Cardiac septum (tissue), 1 donor: ENCODE measurements around the gene ARHGAP31. TPM values are rescaled to one million over a fixed set of nuclear protein-coding genes. Genes with fewer than 3 reads are reported as not detected.

Experiments
- DNase-seq: peaks from one replicate; pipeline ENCODE4 v3.0.0-alpha.2; 2020; ENCODE audit warnings: low spot score
- intact Hi-C: fragments of 100-400 bp; cut with DNase I; formaldehyde crosslinking; loops from one replicate; pipeline ENCODE4 v1.14.0; 2022
- total RNA-seq: library from RNA; stranded (reverse); fragmentation: NEBNext Ultra II Directional; extraction: Animal tissue kit (Norgen Biotek cat#: 25700); gene quantifications from one replicate; pipeline ENCODE4 v1.2.1, GENCODE V29; 2021
- donor health status: DM: no; HTN: no; CAD: no.

Gene ARHGAP31
- total RNA-seq, 1 donor from 2014 or later, result 35.7 TPM

DNA sequence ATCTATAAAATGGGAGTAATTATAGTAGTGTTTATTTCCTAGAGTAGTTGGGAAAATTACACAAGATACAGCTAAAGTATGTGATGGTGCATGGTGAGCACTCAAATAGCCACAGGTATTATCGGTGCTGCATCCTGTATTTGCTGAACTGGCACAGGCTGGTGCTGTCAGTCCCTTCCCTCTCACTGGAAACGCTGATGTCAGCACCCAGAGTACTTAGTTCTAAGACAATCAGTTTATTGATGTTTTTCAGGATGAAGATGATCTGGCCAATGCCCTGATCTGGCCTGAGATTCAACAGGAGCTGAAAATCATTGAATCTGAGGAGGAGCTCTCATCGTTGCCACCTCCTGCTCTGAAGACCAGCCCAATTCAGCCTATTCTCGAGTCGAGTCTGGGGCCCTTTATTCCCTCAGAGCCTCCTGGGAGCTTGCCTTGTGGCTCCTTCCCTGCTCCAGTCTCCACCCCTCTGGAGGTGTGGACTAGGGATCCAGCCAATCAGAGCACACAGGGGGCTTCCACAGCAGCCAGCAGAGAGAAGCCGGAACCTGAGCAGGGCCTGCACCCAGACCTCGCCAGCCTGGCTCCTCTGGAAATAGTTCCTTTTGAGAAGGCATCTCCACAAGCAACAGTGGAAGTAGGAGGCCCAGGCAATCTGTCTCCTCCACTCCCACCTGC, 119.6 kb downstream of the ARHGAP31 start:
- no peak for DNase-seq
- intact Hi-C loops, result no loop called here

DNA sequence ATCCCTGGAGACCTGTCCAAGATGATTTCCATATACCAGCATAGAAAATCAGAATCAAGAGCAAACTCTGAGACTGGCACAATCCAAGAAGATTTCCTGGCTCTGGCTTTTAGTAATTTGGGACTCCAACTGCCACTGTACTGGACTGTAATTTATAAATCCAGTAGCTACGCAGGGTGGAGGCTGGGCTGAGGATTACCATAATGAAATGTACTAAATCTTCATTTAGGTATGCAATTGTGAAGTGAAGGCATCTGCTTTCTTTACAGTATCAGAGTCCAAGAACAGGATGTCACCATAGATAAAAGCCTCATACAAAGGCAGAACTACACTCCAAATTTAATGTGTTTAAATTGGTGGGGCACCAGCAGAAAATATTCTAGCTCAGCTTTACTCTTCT, 122.7 kb downstream of the ARHGAP31 start:
- intact Hi-C loops, result no loop called here
- DNase-seq, result no peak

- DNase-seq, result no peak
- intact Hi-C loops, result no loop called here
These were observed 123.8 kb downstream of the ARHGAP31 start for GRCh38 chr3:119417771-119418512.

DNA sequence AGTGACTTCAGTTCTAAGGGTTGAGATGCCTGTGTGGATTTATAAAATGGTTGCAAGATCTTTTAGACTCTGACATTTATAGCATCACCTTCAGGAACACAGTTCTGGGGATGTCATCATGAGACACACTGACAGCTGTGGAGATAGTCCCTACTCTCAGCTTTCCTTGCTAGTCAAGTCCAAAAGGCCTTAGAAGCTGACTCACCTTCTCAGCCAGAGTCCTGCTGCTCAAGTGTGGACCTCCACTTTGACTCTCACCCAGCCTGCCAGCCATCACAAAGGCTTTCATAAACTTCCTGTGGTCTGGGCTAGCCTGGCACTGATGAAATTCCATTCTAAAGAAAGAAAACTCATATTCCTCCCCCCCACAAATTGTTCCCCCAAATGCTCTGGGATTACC, 124.5 kb downstream of the ARHGAP31 start:
- intact Hi-C loops, result no loop called here

GRCh38 chr3:119420196-119420595, 126.0 kb downstream of the ARHGAP31 start:
- DNase-seq, result no peak
- intact Hi-C loops, result no loop called here

More for the DNA sequence above, 124.5 kb downstream of the ARHGAP31 start:
- no peak for DNase-seq

DNA sequence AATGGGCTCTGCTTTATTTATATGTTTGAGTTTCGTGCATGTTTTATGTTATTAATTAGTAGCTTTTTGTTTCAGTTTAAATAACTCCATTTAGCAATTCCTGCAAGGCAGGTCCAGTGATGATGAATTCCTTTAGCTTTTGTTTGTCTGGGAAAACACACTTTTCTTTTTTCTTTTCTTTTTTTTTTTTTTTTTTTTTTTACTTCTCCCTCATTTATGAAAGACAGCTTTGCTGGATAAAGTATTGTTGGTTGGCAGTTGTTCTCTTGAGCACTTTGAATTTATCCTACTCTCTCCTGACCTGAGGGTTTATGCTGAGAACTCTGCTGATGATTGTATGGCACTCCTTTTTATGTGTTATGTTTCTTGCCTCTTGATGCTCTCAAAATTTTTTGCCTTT, 133.5 kb downstream of the ARHGAP31 start:
- intact Hi-C loops, result no loop called here
- DNase-seq, result no peak

GRCh38 chr3:119428538-119428937, 134.4 kb downstream of the ARHGAP31 start:
- intact Hi-C loops, result no loop called here
- no peak for DNase-seq

GRCh38 chr3:119433613-119434325, 139.6 kb downstream of the ARHGAP31 start:
- intact Hi-C loops, result no loop called here
- DNase-seq, result no peak

- no peak for DNase-seq
- intact Hi-C loops, result no loop called here
These were observed 140.5 kb downstream of the ARHGAP31 start for GRCh38 chr3:119434703-119435102.

DNA sequence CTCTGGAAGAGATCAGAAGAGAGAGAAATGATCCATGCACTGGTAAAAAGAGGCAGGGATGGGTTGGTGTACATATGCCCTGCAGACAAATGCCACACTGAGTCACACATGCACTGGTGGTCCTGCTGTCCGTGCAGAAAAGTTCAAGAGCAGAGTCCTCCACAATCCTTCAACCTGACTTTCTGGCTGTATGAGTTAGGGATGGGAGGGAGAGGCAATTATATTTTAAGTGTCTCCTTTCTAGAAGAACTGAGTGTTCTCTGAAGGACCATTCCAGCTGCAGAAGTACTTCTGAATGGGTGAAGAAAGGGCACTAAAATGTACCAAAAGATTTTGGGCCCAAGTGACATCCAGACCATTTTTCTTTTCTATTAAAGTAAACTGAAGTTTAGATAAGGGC, 142.8 kb downstream of the ARHGAP31 start:
- no peak for DNase-seq
- intact Hi-C loops, result no loop called here

- intact Hi-C loops, result no loop called here
- DNase-seq, result no peak
These were observed 143.6 kb downstream of the ARHGAP31 start for GRCh38 chr3:119437691-119438258.

DNA sequence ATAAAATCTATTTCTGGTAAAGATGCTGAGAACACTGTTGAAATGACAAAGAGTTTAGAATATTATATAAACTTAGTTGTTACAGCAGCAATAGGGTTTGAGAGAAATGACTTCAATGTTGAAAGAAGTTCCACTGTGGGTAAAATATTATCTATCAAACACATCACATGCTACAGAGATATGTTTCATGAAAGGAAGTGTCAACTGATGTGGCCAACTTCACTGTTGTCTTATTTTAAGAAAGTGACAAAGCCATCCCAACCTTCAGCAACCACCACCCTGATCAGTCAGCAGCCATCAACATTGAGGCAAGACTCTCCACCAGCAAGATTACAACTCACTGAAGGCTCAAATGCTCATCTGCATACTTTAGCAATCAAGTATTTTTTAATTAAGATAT, 149.0 kb downstream of the ARHGAP31 start:
- DNase-seq, result no peak
- intact Hi-C loops, result no loop called here

GRCh38 chr3:119444590-119444989, 150.4 kb downstream of the ARHGAP31 start:
- intact Hi-C loops, result no loop called here
- no peak for DNase-seq

DNA sequence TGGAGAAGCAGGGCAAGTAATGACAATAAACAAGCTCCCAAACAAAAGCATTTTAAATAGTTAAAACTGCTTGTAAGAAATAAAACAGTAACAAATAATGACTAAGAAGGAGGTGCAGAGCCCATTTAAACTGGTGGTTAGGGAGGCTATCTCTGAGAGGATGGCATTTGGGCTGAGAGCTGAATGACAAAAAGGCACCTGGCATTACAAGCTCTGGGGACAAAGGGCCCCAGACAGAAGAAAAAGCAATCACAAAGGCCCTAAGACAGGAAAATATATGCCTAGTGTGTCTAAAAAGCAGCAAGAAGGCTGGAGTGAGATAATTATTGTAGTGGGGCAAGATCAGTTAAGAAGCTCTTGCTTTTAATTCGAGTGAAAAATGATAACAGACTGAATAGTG, 159.6 kb downstream of the ARHGAP31 start:
- no peak for DNase-seq
- intact Hi-C loops, result no loop called here

- DNase-seq, result no peak
- intact Hi-C loops, result no loop called here
These were observed 162.3 kb downstream of the ARHGAP31 start for GRCh38 chr3:119456469-119456868.

DNA sequence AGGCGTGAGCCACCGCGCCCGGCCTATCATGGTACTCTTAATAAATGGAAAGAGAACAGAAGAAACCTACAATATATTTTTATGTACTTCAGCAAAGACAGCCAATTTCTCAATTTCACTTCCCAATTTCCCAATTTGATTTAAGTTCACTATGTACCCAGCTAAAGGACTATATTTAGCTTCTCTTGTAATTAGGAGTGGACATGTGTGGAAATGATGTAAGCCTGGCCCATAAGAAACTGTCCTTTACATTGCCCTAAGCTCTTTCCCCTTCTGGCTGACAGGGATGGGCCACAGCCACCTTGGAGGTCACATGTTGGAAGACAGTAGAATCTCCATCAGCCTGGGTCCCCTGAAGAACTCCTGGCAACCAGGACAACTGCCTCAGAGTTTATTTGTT, 163.1 kb downstream of the ARHGAP31 start:
- no peak for DNase-seq
- intact Hi-C loops, result no loop called here

GRCh38 chr3:119463171-119464169, 169.3 kb downstream of the ARHGAP31 start, which contains the start of gene TMEM39A:
Gene TMEM39A (minus strand): TSS chr3:119463615. CDS start chr3:119462074, 1,541 bp downstream.
- DNase-seq, result peak; percentile 100
- intact Hi-C loops, result loop anchor here (1.0 to 10.0 kb wide), 3 partner anchors 35 to 211 kb away; partner anchors contain the start of genes COX17 and TIMMDC1

DNA sequence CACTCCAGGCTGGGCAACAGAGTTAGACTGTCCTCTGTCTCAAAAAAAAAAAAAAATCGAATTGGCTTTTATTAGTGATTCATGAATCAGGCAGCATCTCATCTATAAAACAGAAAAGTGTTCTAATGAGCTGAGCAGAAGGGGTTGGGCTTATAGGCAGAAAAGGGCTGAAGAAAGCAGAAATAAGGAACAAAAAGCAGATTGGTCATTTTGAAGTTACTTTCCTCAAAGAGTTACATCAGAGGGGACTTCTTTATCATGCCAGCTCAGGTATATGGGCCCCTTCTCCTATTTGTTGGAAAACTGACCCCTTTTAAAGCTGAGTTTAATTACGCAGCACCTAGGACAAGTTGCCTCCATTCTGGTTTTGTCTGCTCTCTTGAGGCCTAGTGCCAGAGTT, 173.9 kb downstream of the ARHGAP31 start:
- DNase-seq, result no peak
- intact Hi-C loops, result loop anchor here (5.0 to 10.0 kb wide), 2 partner anchors 171 to 207 kb away; partner anchors contain the start of gene COX17
